H7 (cell line): ENCODE measurements around the gene SGCD. TPM values are rescaled to one million over a fixed set of nuclear protein-coding genes. Genes with fewer than 3 reads are reported as not detected.

Experiments used
- DNase-seq: peaks from one replicate; pipeline ENCODE4 v3.0.0; 2012
- H3K27me3 ChIP-seq: 2 replicates; pipeline ENCODE4 v1.6.0; 2011; ENCODE audit warnings: mild to moderate bottlenecking, low read length; ENCODE audit not compliant: control insufficient read depth, insufficient read depth
- H3K36me3 ChIP-seq: replicated peaks from 2 replicates; pipeline ENCODE4 v1.5.1; 2011; ENCODE audit warnings: low read length; ENCODE audit not compliant: control insufficient read depth, insufficient read depth
- H3K4me3 ChIP-seq: 2 replicates; pipeline ENCODE4 v1.5.1; 2011; ENCODE audit warnings: low read depth, mild to moderate bottlenecking, control low read depth, low read length, moderate library complexity; ENCODE audit not compliant: insufficient read depth
- total RNA-seq: library from RNA; depleted of rRNA; stranded (reverse); fragments of >200 nt; shearing (Covaris generic); gene quantifications from 2 replicates; pipeline ENCODE4 v1.2.3, GENCODE V29; 2014

Gene SGCD
- total RNA-seq, 1 experiment from 2014 or later: not detected

DNA sequence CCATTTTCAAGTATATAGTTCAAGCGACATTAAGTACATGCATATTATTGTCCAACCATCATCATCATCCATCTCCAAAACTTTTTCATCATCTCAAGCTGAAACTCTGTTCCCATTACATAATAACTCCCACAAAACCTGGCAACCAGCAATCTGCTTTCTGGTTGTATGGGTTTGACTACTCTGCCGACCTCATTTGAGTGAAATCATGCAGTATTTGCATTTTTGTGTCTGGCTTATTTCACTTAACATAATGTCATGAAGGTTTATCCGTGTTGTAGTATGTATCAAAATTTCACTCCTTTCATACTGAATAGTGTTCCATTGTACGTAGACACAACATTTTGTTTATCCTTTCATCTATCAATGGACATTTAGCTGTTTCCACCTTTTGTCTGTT is 74.8 kb downstream of the SGCD start:
- Histone ChIP-seq H3K27me3 (no peaks in the 10 kb centered on the region), H3K4me3 (no peak overlapping the region), H3K36me3 (no peaks in the 10 kb centered on the region)
- no peak for DNase-seq

DNA sequence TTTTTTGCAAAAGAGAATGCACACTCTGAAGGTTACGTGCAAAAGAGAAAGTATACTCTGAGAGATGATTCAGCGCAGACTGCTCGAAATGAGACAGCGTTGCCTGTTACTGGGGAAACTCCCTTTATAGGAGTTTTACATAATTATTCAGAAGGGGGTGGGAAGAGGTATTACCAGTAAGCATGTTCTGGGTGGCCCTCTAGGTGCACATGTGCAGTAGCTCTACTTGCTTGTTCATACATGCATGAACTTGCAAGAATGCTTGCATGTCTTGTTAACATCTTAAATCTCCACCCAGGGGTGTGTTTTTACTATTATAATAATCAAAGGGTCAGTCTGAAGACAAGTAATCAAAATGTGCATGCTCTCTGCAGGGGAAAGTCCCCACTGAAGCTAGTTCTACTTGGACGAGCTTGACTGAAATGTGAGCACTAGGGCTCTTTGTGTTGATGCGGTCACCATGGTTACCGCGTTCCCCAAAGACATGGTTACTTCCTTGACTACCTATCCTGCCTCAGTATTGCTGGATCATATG is 75.5 kb downstream of the SGCD start:
- Histone ChIP-seq H3K27me3 (no peaks in the 10 kb centered on the region), H3K36me3 (no peaks in the 10 kb centered on the region), H3K4me3 (no peak overlapping the region)
- DNase-seq: peak; percentile 39

DNA sequence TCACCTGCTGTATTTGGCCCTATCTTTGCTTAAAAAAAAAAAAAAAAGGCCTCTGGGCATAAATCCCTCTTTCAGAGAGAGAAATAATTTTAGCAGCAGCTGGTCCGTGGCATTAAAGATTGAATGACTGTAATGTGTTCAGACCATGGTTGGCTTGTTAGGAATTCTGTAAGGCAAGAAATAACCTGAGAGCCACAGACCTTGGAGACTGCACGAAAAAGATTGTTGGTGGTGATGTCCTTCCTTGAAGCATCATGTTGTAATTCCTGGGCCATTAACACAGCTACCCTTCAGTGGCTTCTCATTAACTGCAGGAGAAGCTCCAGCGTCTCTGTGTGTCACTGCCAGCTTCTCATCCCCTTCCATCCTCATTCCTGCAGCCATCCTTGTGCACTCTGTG is 79.0 kb downstream of the SGCD start:
- no peaks in the 10 kb centered on the region for H3K36me3 ChIP-seq
- no peak for DNase-seq
- no peak overlapping the region for H3K4me3 ChIP-seq
- H3K27me3 ChIP-seq: no peaks in the 10 kb centered on the region

DNA sequence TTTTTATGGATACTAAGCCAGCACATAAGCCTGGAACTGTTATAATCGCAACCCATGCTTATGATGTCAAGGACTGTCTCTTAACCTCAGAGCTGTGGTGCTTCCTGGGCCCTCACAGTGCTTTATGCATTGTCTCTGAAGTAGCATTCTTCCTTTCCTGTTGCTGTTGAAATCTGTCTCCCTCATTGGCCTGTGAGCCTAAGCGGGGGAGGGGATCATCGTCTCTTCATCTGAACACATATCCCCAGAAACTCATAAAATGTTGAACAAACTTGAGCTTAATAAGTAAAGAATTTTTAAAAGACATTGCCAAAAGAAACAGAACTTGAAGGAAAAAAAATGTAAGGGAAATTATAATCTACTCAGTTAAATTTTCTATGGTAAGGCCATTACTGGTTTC is 80.3 kb downstream of the SGCD start:
- no peaks in the 10 kb centered on the region for H3K27me3 ChIP-seq
- no peak overlapping the region for H3K4me3 ChIP-seq
- no peak for DNase-seq

DNA sequence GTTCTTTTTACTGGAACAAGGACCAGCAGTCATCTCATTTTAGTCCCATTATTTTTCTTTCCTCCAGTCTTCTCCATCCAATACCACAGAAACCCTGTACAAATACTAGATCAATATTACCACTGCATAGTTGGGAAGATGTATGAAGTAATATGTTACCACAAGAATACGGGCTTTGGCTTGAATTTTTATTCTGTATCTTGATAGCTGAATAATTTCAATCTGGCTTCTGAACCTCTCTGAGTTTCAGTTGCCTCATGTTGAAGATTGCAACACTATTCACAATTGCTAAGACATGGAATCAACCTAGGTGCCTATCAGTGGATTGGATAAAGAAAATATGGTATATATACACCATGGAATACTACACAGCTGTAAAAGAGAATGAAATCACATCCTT is 82.9 kb downstream of the SGCD start:
- no peaks in the 10 kb centered on the region for H3K36me3 ChIP-seq
- DNase-seq: no peak
- no peaks in the 10 kb centered on the region for H3K27me3 ChIP-seq
- H3K4me3 ChIP-seq: no peak overlapping the region

More for the DNA sequence above, 80.3 kb downstream of the SGCD start:
- H3K36me3 ChIP-seq: no peaks in the 10 kb centered on the region

DNA sequence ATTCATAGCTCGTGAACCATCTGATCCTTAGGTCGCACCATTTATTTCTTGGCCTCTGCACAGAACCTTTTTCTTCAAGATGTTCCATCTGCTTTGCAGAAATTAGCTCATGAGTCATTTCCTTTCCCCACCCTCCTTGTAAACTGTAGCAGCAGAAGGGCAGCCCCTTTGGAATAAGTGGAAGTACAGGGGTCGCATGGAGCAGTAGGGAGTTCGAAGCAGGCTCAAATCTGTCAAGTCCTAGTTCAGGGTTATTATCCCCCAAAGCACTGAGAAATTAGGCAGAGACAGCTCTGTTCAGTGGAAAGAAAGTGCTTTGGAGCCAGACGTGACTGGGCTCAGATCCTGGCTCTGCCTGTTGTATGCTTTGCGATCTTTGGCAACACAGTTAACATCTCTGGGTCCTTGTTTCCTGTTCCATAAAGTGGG is 84.2 kb downstream of the SGCD start:
- no peak overlapping the region for H3K4me3 ChIP-seq
- H3K36me3 ChIP-seq: no peaks in the 10 kb centered on the region
- DNase-seq: no peak
- H3K27me3 ChIP-seq: no peaks in the 10 kb centered on the region

DNA sequence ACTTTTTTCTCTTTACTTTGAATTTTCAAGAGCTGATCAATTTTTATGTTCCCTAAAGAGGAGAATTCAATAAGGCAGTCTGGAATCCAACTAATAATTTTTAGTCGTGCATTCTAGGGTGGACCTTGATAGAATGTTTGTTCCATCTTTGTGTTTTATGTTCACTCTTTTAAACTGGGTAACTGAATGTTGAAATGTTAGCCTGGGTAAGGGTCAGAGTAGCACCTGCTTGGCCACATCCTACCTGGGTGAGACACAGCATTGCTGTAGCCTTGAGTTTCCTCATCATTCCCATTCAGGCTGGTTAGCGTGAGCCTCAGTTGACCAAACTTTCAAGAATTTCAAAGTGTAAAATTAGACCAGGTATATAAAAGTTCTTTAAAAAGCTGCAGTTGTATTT is 85.0 kb downstream of the SGCD start:
- H3K4me3 ChIP-seq: no peak overlapping the region
- no peaks in the 10 kb centered on the region for H3K27me3 ChIP-seq
- no peak for DNase-seq
- H3K36me3 ChIP-seq: no peaks in the 10 kb centered on the region

DNA sequence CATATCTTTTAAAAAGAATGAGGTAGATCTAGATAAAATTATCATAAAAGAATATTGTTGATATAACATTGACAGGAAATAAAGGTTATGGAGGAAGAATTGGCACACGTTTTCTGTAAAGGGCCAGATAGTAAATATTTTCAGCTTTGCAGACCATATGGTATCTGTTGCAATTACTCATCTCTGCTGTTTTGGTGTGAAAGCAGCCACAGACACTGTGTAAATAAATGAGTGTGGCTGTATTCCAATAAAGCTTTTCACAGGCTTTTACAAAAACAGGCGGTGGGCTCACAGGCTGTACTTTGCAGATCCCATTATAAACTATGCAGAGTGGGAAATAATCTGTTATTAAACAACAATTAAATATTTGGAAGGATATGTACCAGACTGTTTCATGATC is 87.4 kb downstream of the SGCD start:
- H3K27me3 ChIP-seq: no peaks in the 10 kb centered on the region
- no peak overlapping the region for H3K4me3 ChIP-seq
- DNase-seq: no peak
- no peaks in the 10 kb centered on the region for H3K36me3 ChIP-seq

DNA sequence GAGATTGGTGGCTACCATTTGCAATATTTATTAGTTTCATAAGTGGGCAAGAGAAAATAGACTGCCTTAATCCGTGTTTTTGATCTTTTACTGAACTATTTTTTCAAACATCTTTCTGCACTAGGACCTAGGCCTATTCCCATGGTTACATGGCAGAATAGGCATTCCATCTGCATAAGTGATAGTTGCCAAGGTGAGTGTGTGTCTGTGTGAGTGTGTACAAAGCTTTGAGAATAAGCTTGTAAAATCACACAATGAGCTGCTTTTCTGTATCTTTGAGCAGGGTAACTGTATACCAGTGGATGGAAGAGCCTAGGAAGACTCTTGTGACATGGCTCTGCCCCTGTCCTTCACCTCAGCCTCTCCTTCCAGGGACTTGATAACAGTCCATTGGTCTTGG is 92.7 kb downstream of the SGCD start:
- Histone ChIP-seq H3K36me3 (no peaks in the 10 kb centered on the region), H3K4me3 (no peak overlapping the region), H3K27me3 (no peaks in the 10 kb centered on the region)
- DNase-seq: no peak

DNA sequence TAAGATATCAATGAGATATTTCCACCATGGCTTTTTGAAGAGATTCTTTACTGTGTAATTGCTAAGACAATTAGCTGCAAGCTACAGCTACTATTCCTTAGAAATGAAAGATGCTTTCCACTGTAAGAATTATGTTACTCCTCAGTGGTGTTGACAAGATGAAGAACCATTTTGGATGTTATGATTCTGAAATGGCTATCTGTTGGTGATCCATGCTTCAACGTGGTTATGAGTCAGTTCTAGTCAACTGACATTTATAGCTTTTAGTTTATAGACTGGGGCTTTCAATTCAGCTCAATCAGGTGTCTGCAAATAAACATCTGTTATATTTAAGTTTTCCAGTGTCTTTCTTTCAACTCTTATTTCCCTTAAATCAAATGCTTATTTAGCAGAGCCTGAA is 93.7 kb downstream of the SGCD start:
- no peak for DNase-seq
- Histone ChIP-seq H3K27me3 (no peaks in the 10 kb centered on the region), H3K36me3 (no peaks in the 10 kb centered on the region), H3K4me3 (no peak overlapping the region)

DNA sequence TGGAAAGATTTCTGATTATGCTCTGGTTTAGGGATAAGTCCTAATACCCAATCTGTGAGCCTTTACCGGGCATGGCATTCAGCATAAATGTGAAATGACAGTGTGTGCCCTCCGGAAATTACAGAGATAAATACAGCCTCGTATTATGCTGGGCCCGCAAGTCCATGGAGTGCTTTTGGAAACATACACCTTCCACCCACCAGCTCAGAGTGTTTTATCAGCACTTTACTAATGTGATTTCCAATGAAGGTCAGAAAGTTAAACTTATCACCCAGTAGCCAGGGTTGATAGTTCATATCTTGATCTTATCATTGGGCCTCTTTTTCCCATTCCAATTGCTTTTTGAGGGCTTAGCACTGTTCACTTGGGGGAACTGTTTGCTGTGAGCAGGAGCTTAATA is 94.8 kb downstream of the SGCD start:
- no peaks in the 10 kb centered on the region for H3K36me3 ChIP-seq
- no peak for DNase-seq
- no peak overlapping the region for H3K4me3 ChIP-seq
- H3K27me3 ChIP-seq: no peaks in the 10 kb centered on the region

DNA sequence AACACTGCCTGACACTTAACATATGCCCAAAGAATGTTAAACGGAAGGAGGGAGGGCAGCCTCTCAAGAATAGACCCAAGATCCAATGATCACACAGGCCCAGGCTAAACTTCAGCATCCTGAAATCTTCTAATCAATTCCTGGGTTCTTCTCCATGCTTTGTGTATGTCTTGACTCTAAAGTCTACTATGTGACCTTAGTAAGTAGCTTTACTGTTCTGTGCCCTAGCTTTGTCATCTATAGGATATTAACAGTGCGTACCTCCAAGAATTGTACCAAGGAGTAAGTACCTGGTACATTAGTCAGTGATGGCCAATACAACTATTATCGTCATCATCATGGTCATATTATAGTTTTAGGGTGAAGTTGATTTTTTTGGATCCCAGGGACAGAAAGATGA is 96.6 kb downstream of the SGCD start:
- no peaks in the 10 kb centered on the region for H3K27me3 ChIP-seq
- H3K4me3 ChIP-seq: no peak overlapping the region
- no peak for DNase-seq
- no peaks in the 10 kb centered on the region for H3K36me3 ChIP-seq

DNA sequence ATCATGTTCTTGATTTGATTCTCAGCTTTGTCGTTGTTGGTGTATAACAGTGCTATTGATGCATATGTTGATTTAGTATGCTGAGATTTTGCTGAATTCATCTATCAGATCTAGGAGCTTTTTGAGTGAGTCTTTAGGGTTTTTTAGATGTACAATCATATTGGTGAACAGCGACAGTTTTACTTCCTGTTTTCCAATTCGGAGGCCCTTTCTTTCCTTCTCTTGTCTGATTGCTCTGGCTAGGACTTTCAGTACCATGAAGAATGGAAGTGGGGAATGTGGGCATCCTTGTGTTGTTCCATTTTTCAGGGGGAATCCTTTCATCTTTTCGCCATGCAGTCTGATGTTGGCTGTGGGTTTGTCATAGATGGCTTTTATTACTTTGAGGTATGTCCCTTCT is 100.4 kb downstream of the SGCD start:
- no peak for DNase-seq
- no peaks in the 10 kb centered on the region for H3K27me3 ChIP-seq
- no peaks in the 10 kb centered on the region for H3K36me3 ChIP-seq
- no peak overlapping the region for H3K4me3 ChIP-seq

DNA sequence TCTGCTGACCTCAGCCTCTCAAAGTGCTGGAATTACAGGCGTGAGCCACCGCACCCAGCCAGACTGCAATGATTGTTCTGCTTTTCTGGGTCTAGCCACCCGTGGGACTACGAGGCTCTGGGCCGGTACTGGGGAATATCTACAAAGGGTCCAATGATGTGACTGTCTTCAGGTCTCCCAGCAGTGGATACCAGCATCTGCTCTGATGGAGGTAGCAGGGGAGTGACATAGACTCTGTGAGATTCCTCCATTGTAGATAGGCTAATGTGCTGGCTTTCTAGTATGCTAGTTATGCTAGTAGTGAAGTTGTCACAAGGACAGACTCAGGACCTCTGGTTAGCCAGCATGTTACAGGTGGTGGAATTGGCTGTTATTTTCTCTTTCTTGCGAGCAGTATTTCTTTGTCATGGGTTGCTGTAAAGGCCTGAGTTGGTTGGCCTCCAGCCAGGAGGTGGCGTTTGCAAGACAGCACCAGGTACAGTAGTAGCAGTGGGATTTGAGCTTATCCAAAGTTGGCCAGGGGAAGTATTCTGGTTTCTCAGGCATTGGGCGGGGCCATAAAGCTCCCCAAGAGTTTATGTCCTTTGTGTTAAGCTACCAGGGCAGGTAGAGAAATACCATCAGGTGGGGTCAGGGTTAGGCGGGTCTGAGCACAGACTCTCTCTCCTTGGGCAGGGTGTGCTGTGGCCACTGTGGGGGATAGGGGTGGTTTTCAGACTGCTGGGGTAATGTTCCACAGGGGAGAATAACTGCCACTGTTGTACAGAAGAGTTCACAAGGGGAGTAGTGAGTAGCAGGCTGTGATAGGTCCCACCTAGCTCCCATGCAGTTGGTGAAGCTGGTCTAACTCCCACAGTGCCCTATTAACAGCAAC is 105.2 kb downstream of the SGCD start:
- DNase-seq: no peak
- no peaks in the 10 kb centered on the region for H3K27me3 ChIP-seq
- no peak overlapping the region for H3K4me3 ChIP-seq

DNA sequence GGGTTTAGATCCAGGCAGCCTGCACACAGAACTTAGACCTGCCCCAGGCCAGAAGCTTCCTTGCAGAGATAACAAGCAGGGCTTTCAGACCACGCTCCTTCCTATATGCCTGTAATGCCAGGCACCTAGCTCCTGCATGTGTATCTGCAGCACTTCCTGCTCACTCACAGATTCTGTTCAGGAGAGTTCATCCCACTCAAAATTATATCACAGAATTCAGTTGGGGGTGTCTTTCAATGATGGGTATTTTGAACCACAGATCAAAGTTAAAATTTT is 105.8 kb downstream of the SGCD start:
- H3K27me3 ChIP-seq: no peaks in the 10 kb centered on the region
- no peaks in the 10 kb centered on the region for H3K36me3 ChIP-seq
- DNase-seq: no peak

More for the DNA sequence above, 105.2 kb downstream of the SGCD start:
- no peaks in the 10 kb centered on the region for H3K36me3 ChIP-seq

DNA sequence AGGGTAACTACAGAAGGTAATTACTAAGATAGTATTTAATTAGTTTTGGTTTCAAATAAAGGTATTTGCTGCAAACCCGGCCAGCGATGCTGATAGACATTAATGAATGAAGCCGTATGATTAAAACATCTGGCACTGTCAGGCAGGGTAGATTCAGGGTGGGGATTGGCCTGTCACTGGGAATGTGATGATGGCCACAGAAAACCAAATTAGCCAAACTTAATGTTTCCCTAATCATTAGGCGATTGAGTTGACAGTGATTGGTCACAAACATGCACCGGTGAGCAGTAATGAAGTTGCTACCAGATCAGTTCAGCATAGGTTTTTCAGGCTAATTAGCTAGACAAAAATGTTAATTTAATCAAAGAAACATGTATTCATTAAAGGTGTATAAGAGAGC is 107.5 kb downstream of the SGCD start:
- Histone ChIP-seq H3K36me3 (no peaks in the 10 kb centered on the region), H3K4me3 (no peak overlapping the region), H3K27me3 (no peaks in the 10 kb centered on the region)
- no peak for DNase-seq

More for the DNA sequence above, 105.8 kb downstream of the SGCD start:
- no peak overlapping the region for H3K4me3 ChIP-seq
